ENCODE data around the gene KCNK2.

The KCNK2 gene

DNA sequence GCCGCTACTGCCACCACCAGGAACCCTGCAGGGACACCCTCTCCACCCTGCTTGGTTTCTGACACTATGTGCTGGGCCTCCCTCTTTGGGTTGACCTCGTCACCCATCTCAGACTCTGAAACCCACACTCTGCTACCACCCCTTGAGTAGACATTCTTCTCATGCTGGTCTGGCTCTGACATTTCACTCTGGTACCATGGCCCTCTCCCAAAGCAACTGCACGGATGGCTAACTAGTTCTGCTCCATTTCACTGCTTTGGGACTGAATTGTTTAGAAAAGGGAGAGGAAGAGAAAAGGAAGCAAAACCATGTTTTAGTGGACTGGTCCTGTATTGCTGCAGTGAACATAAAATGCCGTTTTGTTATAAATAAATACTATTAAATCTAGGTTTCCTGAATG lies 137.8 kb downstream of the KCNK2 start:
- TF ChIP-seq, protein P1, sequence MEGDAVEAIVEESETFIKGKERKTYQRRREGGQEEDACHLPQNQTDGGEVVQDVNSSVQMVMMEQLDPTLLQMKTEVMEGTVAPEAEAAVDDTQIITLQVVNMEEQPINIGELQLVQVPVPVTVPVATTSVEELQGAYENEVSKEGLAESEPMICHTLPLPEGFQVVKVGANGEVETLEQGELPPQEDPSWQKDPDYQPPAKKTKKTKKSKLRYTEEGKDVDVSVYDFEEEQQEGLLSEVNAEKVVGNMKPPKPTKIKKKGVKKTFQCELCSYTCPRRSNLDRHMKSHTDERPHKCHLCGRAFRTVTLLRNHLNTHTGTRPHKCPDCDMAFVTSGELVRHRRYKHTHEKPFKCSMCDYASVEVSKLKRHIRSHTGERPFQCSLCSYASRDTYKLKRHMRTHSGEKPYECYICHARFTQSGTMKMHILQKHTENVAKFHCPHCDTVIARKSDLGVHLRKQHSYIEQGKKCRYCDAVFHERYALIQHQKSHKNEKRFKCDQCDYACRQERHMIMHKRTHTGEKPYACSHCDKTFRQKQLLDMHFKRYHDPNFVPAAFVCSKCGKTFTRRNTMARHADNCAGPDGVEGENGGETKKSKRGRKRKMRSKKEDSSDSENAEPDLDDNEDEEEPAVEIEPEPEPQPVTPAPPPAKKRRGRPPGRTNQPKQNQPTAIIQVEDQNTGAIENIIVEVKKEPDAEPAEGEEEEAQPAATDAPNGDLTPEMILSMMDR (IDR thresholded peaks at IDR 0.05; ENCODE audit: insufficient read depth, low read depth, low read length, missing control alignments): no peak
- no peak for DNase-seq (ENCODE audit: low read depth)
- H3K4me3 ChIP-seq (ENCODE audit: low read length): no peak overlapping the region

GRCh38 chr1:215226757-215227156 lies 144.2 kb downstream of the KCNK2 start:
- no peak overlapping the region for H3K4me3 ChIP-seq (ENCODE audit: low read length)
- DNase-seq (ENCODE audit: low read depth): peak; percentile 16
- TF ChIP-seq, protein P1 (IDR thresholded peaks at IDR 0.05; ENCODE audit: insufficient read depth, low read depth, low read length, missing control alignments): no peak

GRCh38 chr1:215228193-215228592 lies 145.7 kb downstream of the KCNK2 start:
- no peak overlapping the region for H3K4me3 ChIP-seq (ENCODE audit: low read length)
- DNase-seq (ENCODE audit: low read depth): no peak
- TF ChIP-seq, protein P1 (IDR thresholded peaks at IDR 0.05; ENCODE audit: insufficient read depth, low read depth, low read length, missing control alignments): no peak

- H3K4me3 ChIP-seq (ENCODE audit: low read length): no peak overlapping the region
- DNase-seq (ENCODE audit: low read depth): peak; percentile 52
- TF ChIP-seq, protein P1 (IDR thresholded peaks at IDR 0.05; ENCODE audit: insufficient read depth, low read depth, low read length, missing control alignments): no peak
These were observed 158.9 kb downstream of the KCNK2 start for GRCh38 chr1:215241451-215241850.

GRCh38 chr1:215243345-215244054 lies 161.0 kb downstream of the KCNK2 start:
- no peak overlapping the region for H3K4me3 ChIP-seq (ENCODE audit: low read length)
- TF ChIP-seq, protein P1 (IDR thresholded peaks at IDR 0.05; ENCODE audit: insufficient read depth, low read depth, low read length, missing control alignments): no peak
- no peak for DNase-seq (ENCODE audit: low read depth)

DNA sequence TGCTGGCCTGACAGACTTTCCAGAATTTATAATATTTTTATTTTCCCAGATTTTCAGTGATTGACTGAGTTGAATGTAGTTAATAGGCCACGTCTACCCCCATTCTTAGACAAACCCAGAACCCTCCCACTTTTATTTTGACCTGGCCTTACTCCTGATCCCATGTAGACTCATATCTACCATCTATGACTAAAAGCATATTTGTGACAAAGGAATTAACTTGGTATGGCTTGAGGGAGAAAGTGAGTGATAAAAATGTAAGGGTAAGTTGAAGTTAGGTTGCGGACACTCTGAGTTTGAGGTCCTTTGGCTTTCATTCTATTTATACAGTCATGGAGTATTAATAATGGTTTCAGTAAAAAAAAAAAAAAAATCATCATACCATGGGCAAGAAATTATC lies 168.4 kb downstream of the KCNK2 start:
- TF ChIP-seq, protein P1 (IDR thresholded peaks at IDR 0.05; ENCODE audit: insufficient read depth, low read depth, low read length, missing control alignments): no peak
- H3K4me3 ChIP-seq (ENCODE audit: low read length): no peak overlapping the region
- DNase-seq (ENCODE audit: low read depth): no peak

DNA sequence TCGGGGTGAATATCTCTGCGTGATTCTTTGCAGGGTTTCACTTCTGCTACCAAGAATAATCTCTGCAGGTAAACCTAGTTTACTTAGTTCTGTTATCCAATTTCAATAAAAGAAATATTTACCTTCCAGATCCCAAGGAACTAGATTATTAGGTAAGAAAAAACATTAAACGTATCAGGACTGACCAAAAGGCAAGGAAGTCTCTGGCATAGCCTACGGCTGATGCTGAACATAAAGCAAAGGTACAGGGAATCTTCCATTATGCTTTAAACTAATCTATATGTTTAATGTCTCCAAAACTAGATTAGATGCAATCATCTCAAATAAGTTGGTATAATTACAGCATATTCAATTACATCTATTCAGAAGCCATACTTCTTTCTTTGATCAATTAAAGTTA lies 168.9 kb downstream of the KCNK2 start:
- TF ChIP-seq, protein P1 (IDR thresholded peaks at IDR 0.05; ENCODE audit: insufficient read depth, low read depth, low read length, missing control alignments): no peak
- H3K4me3 ChIP-seq (ENCODE audit: low read length): no peak overlapping the region
- no peak for DNase-seq (ENCODE audit: low read depth)
